ENCODE measurements around the gene TSPAN10. TPM values are rescaled to one million over a fixed set of nuclear protein-coding genes. Genes with fewer than 3 reads are reported as not detected.

TSPAN10 gene
- total and polyA plus RNA-seq, 2 of the 8 experiments (the other 6 are each of a cell fraction or from before 2014, with no cell fraction given), result 0.99 to 1.1 TPM

DNA sequence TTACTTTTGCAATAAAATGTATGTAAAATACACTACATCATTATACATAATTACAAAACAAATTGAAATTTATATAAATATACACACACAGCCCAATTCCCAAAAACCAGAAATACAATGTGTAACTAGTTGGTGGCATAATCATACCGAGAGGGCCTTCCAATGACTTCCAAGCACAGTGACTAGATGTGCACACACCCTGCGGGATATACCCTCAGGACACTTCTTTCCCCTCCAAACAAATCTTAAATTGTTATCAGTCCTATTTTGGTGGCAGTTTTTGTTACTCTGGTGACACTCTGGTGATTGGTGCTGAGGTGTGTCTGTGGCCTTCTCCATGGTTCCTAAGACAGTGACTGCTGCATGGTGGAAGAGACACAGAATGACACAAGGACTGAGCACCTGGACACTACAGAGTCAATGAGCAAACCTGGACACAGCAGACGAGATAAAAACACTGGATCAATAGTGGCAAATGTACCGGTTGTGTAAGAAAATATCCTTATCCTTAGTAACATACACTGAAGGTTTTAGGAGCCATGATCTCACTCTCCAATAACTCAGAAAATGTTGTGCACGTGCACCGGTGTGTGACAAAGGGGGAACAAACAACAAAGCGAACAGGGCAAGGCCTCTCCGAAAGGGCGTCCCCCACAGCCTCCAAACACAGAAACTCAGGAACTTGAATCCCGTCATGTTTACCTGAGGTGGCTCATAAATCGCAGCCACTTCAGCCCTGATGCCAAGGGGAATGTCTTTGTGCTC lies 33.0 kb upstream of the TSPAN10 start:
- WGBS, 2 experiments (ENCODE audit: extremely low coverage in 1 of 2, insufficient coverage in 1 of 2, insufficient read length in 1 of 2, insufficient replicate concordance in 2 of 2, low coverage in 1 of 2, low lambda C conversion rate in 2 of 2, missing lambda C conversion rate in 1 of 2), result 96% methylated on average over 11 of the region's 11 CpGs; no CpG with 5 or more reads in 1 of the 2 experiments
- no peak overlapping the region for H3K56ac ChIP-seq (replicated peaks; ENCODE audit: insufficient read length, low read depth, low read length)
- peaks cover 0 to 9% of the 10 kb centered on the region in 2 experiments for H4K20me1 ChIP-seq (replicated peaks in 1 of 2; ENCODE audit: control insufficient read depth in 1 of 2, insufficient read depth in 2 of 2, low read length in 2 of 2)
- H3K9ac ChIP-seq (replicated peaks in 1 of 4; ENCODE audit: extremely low read depth in 1 of 4, low read depth in 3 of 4, low read length in 3 of 4), result no peak overlapping the region
- H2BK15ac ChIP-seq (ENCODE audit: low read length), result no peak overlapping the region
- H2BK120ac ChIP-seq (replicated peaks; ENCODE audit: low read depth, low read length), result no peak overlapping the region
- H2BK20ac ChIP-seq (ENCODE audit: low read length), result no peak overlapping the region
- no peaks in the 10 kb centered on the region for H3K4me1 ChIP-seq (replicated peaks in 1 of 4; ENCODE audit: control insufficient read depth in 3 of 4, insufficient read depth in 4 of 4, low read length in 3 of 4)
- H3K79me1 ChIP-seq (ENCODE audit: low read depth, low read length), result peaks cover 8% of the 10 kb centered on the region
- H3K14ac ChIP-seq (ENCODE audit: insufficient read length), result no peak overlapping the region
- DNase-seq (ENCODE audit: low read depth in 1 of 2, low spot score in 2 of 2), result no peak
- H3K23me2 ChIP-seq (ENCODE audit: low read depth, low read length), result no peaks in the 10 kb centered on the region
- no peak overlapping the region; the same call in 1 of the 2 replicates for H4K8ac ChIP-seq (ENCODE audit: extremely low read depth, insufficient read depth, low read length)
- H3K4ac ChIP-seq (replicated peaks; ENCODE audit: insufficient read length, low read depth, low read length), result no peak overlapping the region
- H4K91ac ChIP-seq (replicated peaks; ENCODE audit: insufficient read length, low read length), result no peak overlapping the region
- H3K4me2 ChIP-seq (ENCODE audit: insufficient read depth in 1 of 2, low read depth in 2 of 2, low read length in 2 of 2), result no peak overlapping the region
- no peak overlapping the region for H3K23ac ChIP-seq (ENCODE audit: insufficient read length)
- ChIA-PET POLR2A (ENCODE audit: partially characterized antibody) (interaction anchor here (0.9 kb wide), 1 partner anchor 17 kb away, joined by 3 read pairs; no protein-coding TSS in a partner anchor), CTCF (ENCODE audit: partially characterized antibody) (interaction anchor here (0.7 to 4.1 kb wide), 4 partner anchors 12 to 25 kb away, joined by 3 to 21 read pairs (median 3); no protein-coding TSS in a partner anchor)
- H2AFZ ChIP-seq (ENCODE audit: low read length), result no peak overlapping the region
- no peak overlapping the region for H3K18ac ChIP-seq (ENCODE audit: extremely low read depth, low read length)
- H3K79me2 ChIP-seq (ENCODE audit: control insufficient read depth in 1 of 2, insufficient read depth in 2 of 2, low read length in 2 of 2), result peaks cover 0 to 2% of the 10 kb centered on the region in 2 experiments; a peak in 1 of 4 replicates
- H2BK12ac ChIP-seq (ENCODE audit: low read depth, low read length), result no peak overlapping the region
- H3K27ac ChIP-seq (ENCODE audit: low read depth, low read length), result no peak overlapping the region
- H2BK5ac ChIP-seq (ENCODE audit: low read depth, low read length), result no peak overlapping the region
- no peaks in the 10 kb centered on the region for H3K27me3 ChIP-seq (replicated peaks in 1 of 4; ENCODE audit: control insufficient read depth in 3 of 4, extremely low read depth in 1 of 4, insufficient read depth in 3 of 4, low read length in 3 of 4)
- FAIRE-seq, result no peak
- H3K9me3 ChIP-seq (ENCODE audit: insufficient read depth in 2 of 2, low read depth in 1 of 2, low read length in 1 of 2), result no peaks in the 10 kb centered on the region
- no peak overlapping the region for H2AK5ac ChIP-seq (ENCODE audit: low read depth, low read length)
- H3K4me3 ChIP-seq (ENCODE audit: extremely low read depth in 1 of 4, insufficient read depth in 2 of 4, low read depth in 3 of 4, low read length in 4 of 4), result no peak overlapping the region
- peaks cover 21 to 56% (median 46%) of the 10 kb centered on the region in 4 experiments for H3K36me3 ChIP-seq (ENCODE audit: control insufficient read depth in 2 of 4, insufficient read depth in 4 of 4, low read length in 3 of 4)
- H4K5ac ChIP-seq (ENCODE audit: insufficient read length, low read depth, low read length), result no peak overlapping the region
- TF ChIP-seq YY1 (IDR thresholded peaks at IDR 0.05; ENCODE audit: low read depth, low read length), result no peak
- no peak for TF ChIP-seq SAP30 (IDR thresholded peaks at IDR 0.05; ENCODE audit: insufficient read depth, insufficient replicate concordance, low read length)
- TF ChIP-seq ASH2L (IDR thresholded peaks at IDR 0.05; ENCODE audit: low read length), result no peak
- TF ChIP-seq, protein P1, sequence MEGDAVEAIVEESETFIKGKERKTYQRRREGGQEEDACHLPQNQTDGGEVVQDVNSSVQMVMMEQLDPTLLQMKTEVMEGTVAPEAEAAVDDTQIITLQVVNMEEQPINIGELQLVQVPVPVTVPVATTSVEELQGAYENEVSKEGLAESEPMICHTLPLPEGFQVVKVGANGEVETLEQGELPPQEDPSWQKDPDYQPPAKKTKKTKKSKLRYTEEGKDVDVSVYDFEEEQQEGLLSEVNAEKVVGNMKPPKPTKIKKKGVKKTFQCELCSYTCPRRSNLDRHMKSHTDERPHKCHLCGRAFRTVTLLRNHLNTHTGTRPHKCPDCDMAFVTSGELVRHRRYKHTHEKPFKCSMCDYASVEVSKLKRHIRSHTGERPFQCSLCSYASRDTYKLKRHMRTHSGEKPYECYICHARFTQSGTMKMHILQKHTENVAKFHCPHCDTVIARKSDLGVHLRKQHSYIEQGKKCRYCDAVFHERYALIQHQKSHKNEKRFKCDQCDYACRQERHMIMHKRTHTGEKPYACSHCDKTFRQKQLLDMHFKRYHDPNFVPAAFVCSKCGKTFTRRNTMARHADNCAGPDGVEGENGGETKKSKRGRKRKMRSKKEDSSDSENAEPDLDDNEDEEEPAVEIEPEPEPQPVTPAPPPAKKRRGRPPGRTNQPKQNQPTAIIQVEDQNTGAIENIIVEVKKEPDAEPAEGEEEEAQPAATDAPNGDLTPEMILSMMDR (IDR thresholded peaks at IDR 0.05; ENCODE audit: control extremely low read depth in 1 of 3, insufficient read depth in 1 of 3, low read depth in 1 of 3, low read length in 3 of 3), result no peak
- TF ChIP-seq SP4 (IDR thresholded peaks at IDR 0.05; ENCODE audit: low read length), result no peak
- no peak for TF ChIP-seq CHD1 (IDR thresholded peaks at IDR 0.05; ENCODE audit: low read depth, low read length)
- no peak for TF ChIP-seq KDM1A (IDR thresholded peaks at IDR 0.05; ENCODE audit: borderline replicate concordance, low read length)
- TF ChIP-seq BCL11A (IDR thresholded peaks at IDR 0.05; ENCODE audit: low read depth in 2 of 2, low read length in 2 of 2), result no peak

All from H1 (cell line).